Duodenal mucosa (tissue), 2 donors: ENCODE measurements around the gene SPEM1.
A peak's percentile ranks its signal among the peaks of the same experiment; 100 is the strongest.

Source experiments
- H3K27ac ChIP-seq: one replicate; pipeline ENCODE4 v1.7.0; 2013; ENCODE audit warnings: low read depth, low read length
- H3K27me3 ChIP-seq, 2 donors: one replicate each; pipeline ENCODE4 v1.7.0; 2013; ENCODE audit warnings: low read length in 2 of 2, control low read depth in 1 of 2; ENCODE audit not compliant: insufficient read depth in 2 of 2, control insufficient read depth in 1 of 2
- H3K36me3 ChIP-seq, 2 donors: one replicate each; pipeline ENCODE4 v1.7.0; 2013; ENCODE audit warnings: low read length in 2 of 2, control low read depth in 1 of 2; ENCODE audit not compliant: insufficient read depth in 2 of 2, control insufficient read depth in 1 of 2
- H3K4me1 ChIP-seq, 2 donors: one replicate each; pipeline ENCODE4 v1.7.0; 2013; ENCODE audit warnings: low read length in 2 of 2, control low read depth in 1 of 2; ENCODE audit not compliant: insufficient read depth in 2 of 2, control insufficient read depth in 1 of 2
- H3K4me3 ChIP-seq, 2 donors: one replicate each; pipeline ENCODE4 v1.7.0; 2013; ENCODE audit warnings: low read length in 2 of 2, low read depth in 1 of 2
- H3K9ac ChIP-seq, 2 donors: one replicate each; pipeline ENCODE4 v1.7.0; 2013; ENCODE audit warnings: low read length in 2 of 2, low read depth in 1 of 2
- H3K9me3 ChIP-seq, 2 donors: one replicate each; pipeline ENCODE4 v1.7.0; 2013; ENCODE audit warnings: low read length in 2 of 2, control low read depth in 1 of 2; ENCODE audit not compliant: control insufficient read depth in 1 of 2

The SPEM1 gene

DNA sequence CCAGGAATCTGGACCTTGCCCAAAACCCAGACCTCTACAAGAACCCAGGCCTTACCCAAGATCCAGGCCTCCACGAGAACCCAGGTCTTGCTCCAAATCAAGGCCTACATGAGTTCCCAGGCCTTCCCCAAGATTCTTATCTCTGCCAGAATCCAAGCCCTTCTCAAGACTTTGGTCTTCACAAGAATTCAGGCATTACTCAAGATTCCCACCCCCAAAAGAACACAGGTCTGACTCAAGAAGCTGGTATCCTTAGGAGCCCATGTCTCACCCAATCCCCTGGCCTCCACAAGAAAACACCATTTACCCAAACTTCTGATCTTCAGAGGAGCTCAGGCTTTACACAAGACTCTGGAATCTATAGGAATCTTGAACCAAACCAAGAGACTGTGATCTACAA, 11.1 kb downstream of the SPEM1 start:
- Histone ChIP-seq H3K27ac (no peak overlapping the region), H3K27me3 (no peaks in the 10 kb centered on the region), H3K9ac (no peak overlapping the region), H3K9me3 (no peaks in the 10 kb centered on the region), H3K36me3 (no peaks in the 10 kb centered on the region), H3K4me1 (peaks cover 2 to 9% of the 10 kb centered on the region in 2 donors), H3K4me3 (no peak overlapping the region)

GRCh38 chr17:7432296-7432695, 12.2 kb downstream of the SPEM1 start:
- no peak overlapping the region for H3K27ac ChIP-seq
- no peaks in the 10 kb centered on the region for H3K9me3 ChIP-seq
- no peak overlapping the region for H3K9ac ChIP-seq
- H3K36me3 ChIP-seq: no peaks in the 10 kb centered on the region
- H3K4me3 ChIP-seq: no peak overlapping the region
- H3K4me1 ChIP-seq: peaks cover 9 to 15% of the 10 kb centered on the region in 2 donors
- H3K27me3 ChIP-seq: no peaks in the 10 kb centered on the region

DNA sequence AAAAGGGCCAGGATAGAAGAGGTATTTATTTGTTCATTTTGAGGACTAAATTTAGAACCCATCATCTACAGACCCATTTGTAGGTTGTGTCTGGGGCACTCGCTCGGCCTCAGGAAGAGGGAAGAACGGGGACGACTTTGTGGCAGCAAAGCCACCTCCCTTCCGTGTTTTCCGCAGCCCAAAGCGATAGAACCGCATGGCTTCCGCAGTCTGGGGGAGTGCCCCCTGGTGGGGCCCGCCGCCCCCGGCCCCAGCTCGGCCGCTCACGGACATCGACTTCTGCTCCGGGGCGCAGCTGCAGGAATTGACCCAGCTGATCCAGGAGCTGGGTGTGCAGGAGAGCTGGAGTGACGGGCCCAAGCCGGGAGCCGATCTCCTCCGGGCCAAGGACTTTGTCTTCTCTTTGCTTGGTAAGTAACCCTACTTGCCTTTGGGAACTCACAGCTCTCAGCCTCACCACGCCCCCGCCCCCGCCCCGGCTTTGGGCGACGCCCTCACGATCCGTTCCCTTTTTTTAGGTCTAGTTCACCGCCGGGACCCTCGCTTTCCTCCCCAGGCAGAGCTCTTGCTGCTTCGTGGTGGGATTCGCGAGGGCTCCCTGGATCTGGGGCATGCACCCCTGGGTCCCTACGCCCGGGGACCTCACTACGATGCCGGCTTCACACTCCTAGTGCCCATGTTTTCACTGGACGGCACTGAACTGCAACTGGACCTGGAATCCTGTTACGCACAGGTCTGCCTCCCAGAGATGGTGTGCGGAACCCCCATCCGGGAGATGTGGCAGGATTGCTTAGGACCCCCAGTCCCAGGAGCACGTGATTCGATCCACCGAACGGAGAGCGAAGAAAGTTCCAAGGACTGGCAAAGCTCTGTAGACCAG, 15.8 kb downstream of the SPEM1 start:
- Histone ChIP-seq H3K27ac (peak overlapping the region; percentile 89), H3K4me3 (peak overlapping the region; percentile 69 to 85), H3K9me3 (no peaks in the 10 kb centered on the region), H3K9ac (peak overlapping the region; percentile 63 to 76), H3K36me3 (no peaks in the 10 kb centered on the region), H3K27me3 (peaks cover 18 to 25% of the 10 kb centered on the region in 2 donors), H3K4me1 (peaks cover 36 to 38% of the 10 kb centered on the region in 2 donors)

GRCh38 chr17:7436556-7437368, 16.6 kb downstream of the SPEM1 start:
- peak overlapping the region; percentile 63 to 76 for H3K9ac ChIP-seq
- H3K36me3 ChIP-seq: no peaks in the 10 kb centered on the region
- no peaks in the 10 kb centered on the region for H3K9me3 ChIP-seq
- peaks cover 27 to 33% of the 10 kb centered on the region in 2 donors for H3K27me3 ChIP-seq
- peak overlapping the region; percentile 89 for H3K27ac ChIP-seq
- peak overlapping the region; percentile 69 to 85 for H3K4me3 ChIP-seq
- H3K4me1 ChIP-seq: peaks cover 36 to 38% of the 10 kb centered on the region in 2 donors

DNA sequence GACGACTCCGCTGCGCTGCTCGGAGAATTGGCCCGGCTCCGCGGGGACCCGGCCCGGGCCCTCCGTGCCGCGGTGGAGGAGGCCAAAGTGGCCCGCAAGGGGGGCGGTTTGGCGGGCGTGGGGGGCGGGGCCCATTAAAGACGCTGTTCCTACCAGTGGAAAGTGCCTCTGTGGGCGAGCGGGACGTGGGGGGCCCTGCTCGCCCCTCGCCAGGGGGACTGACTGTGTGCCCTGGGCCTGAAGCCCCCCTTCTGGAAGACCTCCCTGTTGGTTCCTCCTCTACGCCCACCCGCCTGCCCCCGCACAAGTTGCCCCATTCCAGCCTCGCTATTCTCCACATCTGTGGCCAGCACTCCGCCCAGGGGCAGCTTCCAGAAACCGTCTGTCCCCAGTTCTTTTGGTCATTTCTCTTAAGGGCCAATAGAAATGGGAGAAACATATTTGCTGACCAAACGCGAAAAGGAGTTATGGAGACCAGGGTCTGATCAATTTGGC, 17.3 kb downstream of the SPEM1 start:
- Histone ChIP-seq H3K4me3 (peak overlapping the region; percentile 57 to 69), H3K9ac (peak overlapping the region in 1 of 2 donors; percentile 76), H3K4me1 (peaks cover 36 to 38% of the 10 kb centered on the region in 2 donors), H3K36me3 (no peaks in the 10 kb centered on the region), H3K27me3 (peaks cover 28 to 33% of the 10 kb centered on the region in 2 donors), H3K9me3 (no peaks in the 10 kb centered on the region), H3K27ac (no peak overlapping the region)

- H3K27ac ChIP-seq: no peak overlapping the region
- H3K9me3 ChIP-seq: no peaks in the 10 kb centered on the region
- peaks cover 28 to 33% of the 10 kb centered on the region in 2 donors for H3K27me3 ChIP-seq
- H3K9ac ChIP-seq: no peak overlapping the region
- H3K4me1 ChIP-seq: peaks cover 36 to 38% of the 10 kb centered on the region in 2 donors
- no peaks in the 10 kb centered on the region for H3K36me3 ChIP-seq
- H3K4me3 ChIP-seq: peak overlapping the region; percentile 52 to 57
Measured at GRCh38 chr17:7437950-7438614, 18.0 kb downstream of the SPEM1 start.

GRCh38 chr17:7438656-7439460, 18.7 kb downstream of the SPEM1 start:
- H3K4me3 ChIP-seq: peak overlapping the region; percentile 52 to 55
- peaks cover 28 to 34% of the 10 kb centered on the region in 2 donors for H3K27me3 ChIP-seq
- H3K9me3 ChIP-seq: no peaks in the 10 kb centered on the region
- H3K4me1 ChIP-seq: peaks cover 36 to 38% of the 10 kb centered on the region in 2 donors
- H3K27ac ChIP-seq: no peak overlapping the region
- H3K9ac ChIP-seq: no peak overlapping the region
- no peaks in the 10 kb centered on the region for H3K36me3 ChIP-seq

- H3K4me1 ChIP-seq: peaks cover 36 to 38% of the 10 kb centered on the region in 2 donors
- H3K36me3 ChIP-seq: no peaks in the 10 kb centered on the region
- H3K9ac ChIP-seq: no peak within 1 kb of the TSS
- no peak within 1 kb of the TSS for H3K27ac ChIP-seq
- H3K27me3 ChIP-seq: peaks cover 28 to 41% of the 10 kb centered on the region in 2 donors
- H3K4me3 ChIP-seq: peak within 1 kb of the TSS; percentile 52 to 55
- H3K9me3 ChIP-seq: no peaks in the 10 kb centered on the region
Measured at GRCh38 chr17:7439462-7440112, 19.5 kb downstream of the SPEM1 start, which contains the start of gene FGF11. TSS of gene FGF11 (plus strand) at chr17:7439512. CDS start at chr17:7439621, 109 bp downstream.
